Kidney (tissue), 14 donors: Measurements from ENCODE around the gene PAK1IP1. TPM values are rescaled to one million over a fixed set of nuclear protein-coding genes. Genes with fewer than 3 reads are reported as not detected.

Source experiments
- DNase-seq, 5 donors: peaks; one replicate each; pipeline ENCODE4 v3.0.0-alpha.2; 2013 to 2020
- FAIRE-seq: peaks from 2 replicates; lab custom pipeline; 2012; peaks lifted over from hg19 to GRCh38; lab: Jason Lieb, UNC
- H3K27ac ChIP-seq, 2 donors: one replicate each; pipeline ENCODE4 v1.7.0; 2013; ENCODE audit warnings: low read depth in 2 of 2, low read length in 2 of 2, inconsistent platforms in 1 of 2
- H3K27me3 ChIP-seq: one replicate; pipeline ENCODE4 v1.7.1; 2013; ENCODE audit warnings: low read length, inconsistent platforms; ENCODE audit not compliant: control insufficient read depth, insufficient read depth
- H3K36me3 ChIP-seq, 3 donors: one replicate each; pipeline versions ENCODE4 v1.7.0 to v1.7.1; 2013; ENCODE audit warnings: low read length in 3 of 3, control low read depth in 1 of 3, inconsistent platforms in 1 of 3; ENCODE audit not compliant: insufficient read depth in 3 of 3, control insufficient read depth in 2 of 3
- H3K4me1 ChIP-seq, 3 donors: one replicate each; pipeline versions ENCODE4 v1.7.0 to v1.7.1; 2013; ENCODE audit warnings: low read length in 3 of 3, inconsistent platforms in 1 of 3, low read depth in 1 of 3; ENCODE audit not compliant: control insufficient read depth in 2 of 3, insufficient read depth in 2 of 3
- H3K4me3 ChIP-seq, 3 donors: one replicate each; pipeline versions ENCODE4 v1.7.0 to v1.8.1; 2013; ENCODE audit warnings: low read length in 3 of 3, control low read depth in 1 of 3, inconsistent platforms in 1 of 3
- H3K9ac ChIP-seq, 3 donors: one replicate each; pipeline versions ENCODE4 v1.7.0 to v1.7.1; 2013; ENCODE audit warnings: low read length in 3 of 3, control low read depth in 1 of 3, inconsistent platforms in 1 of 3
- H3K9me3 ChIP-seq, 3 donors: one replicate each; pipeline versions ENCODE4 v1.7.0 to v1.7.1; 2013; ENCODE audit warnings: low read length in 3 of 3, control low read depth in 1 of 3, inconsistent platforms in 1 of 3; ENCODE audit not compliant: control insufficient read depth in 2 of 3, insufficient read depth in 1 of 3
- CTCF ChIP-seq: IDR thresholded peaks from 3 replicates; pipeline ENCODE4 v1.5.1; 2012; ENCODE audit warnings: mild to moderate bottlenecking, moderate library complexity, borderline replicate concordance; ENCODE audit not compliant: insufficient read depth; ENCODE audit errors: extremely low read depth
- intact Hi-C: fragments of 100-400 bp; cut with DNase I; formaldehyde crosslinking; loops from one replicate; pipeline ENCODE4 v1.11.1; 2022
- polyA plus RNA-seq: library from polyadenylated mRNA; stranded (reverse); fragments of 350-450 nt; fragmentation: Illumina TruSeq; extraction: RNeasy Lipid Tissue Mini Kit (QIAGEN cat#74804); gene quantifications from one replicate; pipeline ENCODE4 v1.2.3, GENCODE V29; 2014; ENCODE audit warnings: low read depth, low replicate concordance; ENCODE audit not compliant: insufficient read depth
- total RNA-seq: library from RNA; stranded (reverse); fragmentation: NEBNext Ultra II Directional; extraction: Animal tissue kit (Norgen Biotek cat#: 25700); gene quantifications from one replicate; pipeline ENCODE4 v1.2.1, GENCODE V29; 2021
- donor health status: control.
- donor health status: control.
- donor health status: control.
- donor health status: control.
- donor health status: control.
- donor health status: DM: yes; HTN: yes; CAD: no.
- donor health status: Normal renal cell carcinoma (clear cell type).

Gene PAK1IP1
- total and polyA plus RNA-seq, 2 donors from 2014 or later, result 11.2 to 11.6 TPM

DNA sequence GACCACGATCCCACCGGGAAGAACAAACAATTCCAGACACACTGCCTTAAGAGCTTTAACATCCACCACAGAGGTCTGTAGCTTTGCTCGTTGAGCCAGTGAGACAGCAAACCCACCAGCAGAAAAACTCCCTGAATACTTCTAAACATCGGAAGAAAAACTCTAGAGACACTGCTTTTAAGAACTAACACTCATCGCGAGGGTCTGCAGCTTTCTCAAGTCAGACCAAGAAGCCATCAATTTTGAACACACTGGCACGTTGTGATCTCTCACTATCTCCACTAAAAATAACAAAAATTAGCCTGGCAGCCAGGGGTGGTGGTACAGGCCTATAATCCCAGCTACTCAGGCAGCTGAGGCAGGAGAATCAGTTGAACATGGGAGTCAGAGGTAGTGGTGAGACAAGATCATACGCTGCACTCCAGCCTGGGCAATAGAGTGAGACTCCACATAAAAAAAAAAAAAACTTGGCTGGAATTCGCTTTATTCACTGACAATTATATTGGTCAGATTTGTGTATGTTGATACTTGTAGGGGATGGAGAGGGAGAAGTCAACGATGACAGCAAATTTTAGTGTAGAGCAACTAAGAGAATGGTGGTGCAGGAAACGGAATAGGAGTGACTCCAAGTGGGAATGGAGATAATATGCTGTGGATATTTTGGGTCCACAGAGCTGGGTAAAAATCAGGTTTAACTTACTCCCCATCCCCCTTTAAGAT, 27.2 kb downstream of the PAK1IP1 start:
- DNase-seq (no peak), FAIRE-seq (no peak)
- H3K27ac ChIP-seq, result peak overlapping the region; percentile 68 to 86
- H3K4me3 ChIP-seq, result peak overlapping the region; percentile 78 to 94 (median 91)
- intact Hi-C loops, result no loop called here
- H3K4me1 ChIP-seq, result peaks cover 0 to 17% (median 12%) of the 10 kb centered on the region in 3 donors
- peak overlapping the region in 2 of 3 donors; percentile 48 to 74 for H3K9ac ChIP-seq
- TF ChIP-seq CTCF, result no peak
- H3K9me3 ChIP-seq, result no peaks in the 10 kb centered on the region
- peaks cover 0 to 17% (median 3%) of the 10 kb centered on the region in 3 donors for H3K36me3 ChIP-seq
- no peaks in the 10 kb centered on the region for H3K27me3 ChIP-seq

GRCh38 chr6:10722570-10722819, 27.7 kb downstream of the PAK1IP1 start:
- Histone ChIP-seq H3K4me3 (peak overlapping the region; percentile 78 to 94 (median 91)), H3K27me3 (no peaks in the 10 kb centered on the region), H3K36me3 (peaks cover 0 to 17% (median 3%) of the 10 kb centered on the region in 3 donors), H3K9me3 (no peaks in the 10 kb centered on the region), H3K27ac (peak overlapping the region; percentile 68 to 86), H3K9ac (peak overlapping the region in 2 of 3 donors; percentile 48 to 74), H3K4me1 (peaks cover 0 to 17% (median 12%) of the 10 kb centered on the region in 3 donors)
- FAIRE-seq (no peak), DNase-seq (no peak)
- intact Hi-C loops, result no loop called here
- TF ChIP-seq CTCF, result no peak

DNA sequence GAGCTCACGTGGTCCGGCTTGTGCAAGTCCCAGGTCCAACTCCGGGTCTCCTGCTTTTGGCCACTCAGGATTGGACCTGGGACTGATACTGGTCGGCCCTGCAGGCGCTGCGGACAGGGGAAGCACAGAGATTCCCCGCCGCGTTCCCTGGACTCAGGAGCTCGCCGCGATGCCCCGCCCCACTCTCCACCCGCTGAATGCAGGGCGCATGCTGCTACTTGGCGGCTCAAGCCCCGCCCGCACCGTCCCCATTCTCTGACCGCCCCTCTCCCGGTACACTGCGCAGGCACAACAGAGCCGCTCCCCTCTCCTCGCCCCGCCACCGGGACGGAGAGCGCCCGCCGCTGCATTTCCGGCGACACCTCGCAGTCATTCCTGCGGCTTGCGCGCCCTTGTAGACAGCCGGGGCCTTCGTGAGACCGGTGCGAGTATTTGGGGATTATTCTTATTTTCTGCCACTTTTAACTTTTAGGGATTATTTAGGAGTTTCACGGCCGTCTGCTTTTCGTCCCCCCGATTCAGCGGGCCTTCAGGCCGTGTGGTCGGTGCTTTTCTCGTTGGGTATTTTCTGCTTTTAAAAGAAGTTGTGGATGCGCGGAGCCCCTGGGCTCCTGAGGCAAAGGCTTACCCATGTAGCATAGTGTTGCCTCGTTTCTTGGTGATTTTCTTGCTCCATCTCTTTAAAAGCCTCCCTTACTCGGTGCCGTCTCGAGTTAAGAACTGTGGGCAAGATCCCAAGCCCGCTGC, 28.2 kb downstream of the PAK1IP1 start, which contains the start of gene TMEM14C:
Gene TMEM14C, plus strand, starts transcription at position 251 of the 747 bp plus-strand sequence. CDS start 1,544 bp downstream, outside the sequence.
- intact Hi-C loops, result no loop called here
- peak; percentile 25 for TF ChIP-seq CTCF
- peak within 1 kb of the TSS; percentile 90 to 97 (median 93) for H3K9ac ChIP-seq
- peak within 1 kb of the TSS; percentile 91 to 96 (median 94) for H3K4me3 ChIP-seq
- H3K36me3 ChIP-seq, result peaks cover 0 to 18% (median 3%) of the 10 kb centered on the region in 3 donors
- FAIRE-seq (no peak), DNase-seq (peak; percentile 99 to 100 (median 99))
- no peaks in the 10 kb centered on the region for H3K27me3 ChIP-seq
- H3K27ac ChIP-seq, result peak within 1 kb of the TSS; percentile 77 to 86
- H3K9me3 ChIP-seq, result no peaks in the 10 kb centered on the region
- peaks cover 0 to 17% (median 12%) of the 10 kb centered on the region in 3 donors for H3K4me1 ChIP-seq
